GM12892 (cell line): ENCODE results near the gene MIF4GD.

Experiments used
- POLR2A ChIP-seq: IDR thresholded peaks from 2 replicates; pipeline ENCODE4 v1.6.1; 2011; ENCODE audit warnings: low read depth, low read length, control low read depth
- POLR2AphosphoS5 ChIP-seq: IDR thresholded peaks from 2 replicates; pipeline ENCODE4 v1.6.1; 2011; ENCODE audit warnings: low read depth, low read length, control low read depth
- TAF1 ChIP-seq: IDR thresholded peaks from 2 replicates; pipeline ENCODE4 v1.6.1; 2011; ENCODE audit warnings: low read depth, mild to moderate bottlenecking, control low read depth, low read length, borderline replicate concordance

GRCh38 chr17:75267153-75267410 is 3.9 kb downstream of the MIF4GD start:
- no peak for TF ChIP-seq POLR2AphosphoS5
- no peak for TF ChIP-seq POLR2A
- TF ChIP-seq TAF1, result no peak
